ENCODE data around the gene WHRN.

The WHRN gene

DNA sequence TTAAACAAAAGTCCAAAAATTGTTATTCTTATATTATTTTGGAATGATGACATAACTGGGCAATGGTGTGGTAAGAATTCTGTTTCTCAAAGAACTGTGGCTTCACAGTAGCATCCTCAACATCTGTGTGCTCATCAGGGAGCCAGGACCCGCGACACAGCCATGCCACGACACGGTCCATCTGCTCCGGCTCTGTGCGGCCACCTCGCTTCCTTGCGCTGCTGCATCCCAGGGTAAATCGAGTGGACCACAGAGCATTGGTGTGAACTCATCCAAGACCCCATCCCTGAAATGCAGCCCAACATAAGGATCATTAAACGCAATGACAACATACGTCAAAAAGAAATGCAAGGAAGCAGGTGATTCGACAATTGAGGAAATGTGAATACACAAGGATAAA, 15.3 kb downstream of the WHRN start:
- DNase-seq, result no peak

DNA sequence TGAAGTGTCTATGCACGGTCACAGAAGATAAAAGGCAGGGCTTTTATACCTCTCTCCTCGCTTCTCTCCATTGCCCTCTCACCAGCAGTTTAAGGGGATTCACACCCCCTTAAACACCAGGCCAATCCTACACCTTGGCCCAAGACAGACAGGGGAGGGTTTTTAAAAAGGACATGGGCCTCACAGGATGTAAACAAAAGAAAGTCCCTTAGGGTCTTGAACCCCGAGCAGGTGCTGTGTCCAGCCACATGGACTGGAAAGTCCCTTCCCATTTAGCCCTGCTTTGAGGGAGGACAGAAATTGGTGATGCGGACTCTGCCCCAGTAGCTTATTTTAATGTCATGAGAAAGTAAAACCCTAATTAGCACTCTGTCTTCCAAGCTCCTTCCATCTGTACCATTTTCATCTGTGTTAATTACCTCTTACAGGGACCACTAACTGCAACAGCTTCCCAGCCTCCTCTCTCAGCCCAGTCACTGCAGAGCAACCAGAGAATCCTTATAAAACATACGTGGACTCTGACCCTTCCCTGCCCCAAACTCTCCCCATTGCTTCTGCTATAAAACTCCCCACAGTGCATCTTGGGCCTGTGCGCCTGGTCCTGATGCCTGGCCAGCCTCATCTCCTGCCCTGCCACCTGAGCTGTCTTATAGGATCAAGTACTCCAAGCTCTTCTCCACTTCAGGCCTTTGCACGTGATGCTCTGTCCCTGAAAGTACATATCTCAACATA, 16.7 kb downstream of the WHRN start:
- DNase-seq, result no peak

DNA sequence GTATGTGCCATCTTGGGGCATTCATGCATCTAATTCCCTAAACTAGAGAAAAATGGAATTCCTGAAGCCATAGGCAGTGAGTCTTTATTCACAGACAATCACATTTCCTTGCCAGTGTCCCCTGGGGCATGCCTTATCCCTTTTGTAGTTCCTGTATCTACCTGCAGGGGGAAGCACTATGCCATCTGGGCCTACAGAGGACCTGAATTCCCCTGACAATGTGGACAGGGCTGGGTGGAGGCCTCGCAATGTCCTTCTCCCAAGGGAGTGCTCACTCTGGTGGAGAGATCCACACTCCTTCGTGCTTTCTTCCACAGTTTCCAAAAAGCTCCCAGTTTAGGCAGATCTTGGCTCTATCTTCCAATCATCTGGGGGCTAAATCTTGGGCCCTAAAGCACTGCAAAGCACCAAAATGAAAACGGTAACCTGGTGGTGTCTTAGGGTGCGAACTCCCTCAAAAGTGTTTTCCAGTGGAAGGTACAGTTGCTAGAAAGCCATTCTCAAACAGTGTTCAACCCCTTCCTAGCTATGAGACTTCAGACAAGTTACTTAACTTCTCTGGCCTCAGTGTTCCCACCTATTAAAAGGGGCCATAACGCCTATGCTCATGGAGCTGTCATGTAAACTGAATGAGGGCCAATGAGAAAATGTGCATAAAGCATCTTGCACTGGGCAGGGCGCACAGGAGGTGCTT, 17.5 kb downstream of the WHRN start:
- DNase-seq, result no peak

DNA sequence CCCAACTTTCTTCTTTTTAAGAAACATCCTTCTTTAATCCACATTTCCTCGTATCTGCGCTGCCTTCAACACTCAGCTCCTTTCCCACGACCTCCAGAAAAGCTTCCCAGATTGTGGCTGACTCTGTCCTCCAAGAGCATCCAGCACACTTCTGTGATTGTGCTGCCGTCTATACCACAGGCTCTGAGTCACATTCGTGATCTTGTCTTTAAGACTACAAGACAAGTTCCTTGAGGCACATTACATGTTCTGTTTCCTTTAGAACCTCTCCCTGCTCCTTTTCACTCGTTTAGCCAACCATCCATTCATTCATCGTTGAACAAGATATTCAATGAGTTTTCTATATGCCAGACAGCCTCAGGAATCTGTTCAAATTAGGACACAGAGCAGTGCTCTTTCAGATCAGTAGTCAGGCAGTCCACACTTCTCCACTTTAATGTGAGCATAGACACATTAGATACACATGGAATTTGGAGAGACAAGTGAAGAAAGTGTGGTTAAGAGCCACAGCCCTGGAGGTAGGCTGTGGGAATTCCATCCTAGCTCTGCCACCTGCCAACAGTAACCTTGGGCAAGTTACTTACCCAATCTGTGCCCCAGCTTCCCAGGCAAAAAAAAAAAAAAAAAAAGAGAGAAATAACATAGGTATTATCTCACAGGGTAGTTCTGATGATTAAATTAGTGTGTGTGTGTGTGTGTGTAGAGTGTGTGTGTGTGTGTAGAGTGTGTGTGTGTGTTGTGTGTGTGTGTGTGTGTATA, 18.9 kb downstream of the WHRN start:
- DNase-seq, result no peak

DNA sequence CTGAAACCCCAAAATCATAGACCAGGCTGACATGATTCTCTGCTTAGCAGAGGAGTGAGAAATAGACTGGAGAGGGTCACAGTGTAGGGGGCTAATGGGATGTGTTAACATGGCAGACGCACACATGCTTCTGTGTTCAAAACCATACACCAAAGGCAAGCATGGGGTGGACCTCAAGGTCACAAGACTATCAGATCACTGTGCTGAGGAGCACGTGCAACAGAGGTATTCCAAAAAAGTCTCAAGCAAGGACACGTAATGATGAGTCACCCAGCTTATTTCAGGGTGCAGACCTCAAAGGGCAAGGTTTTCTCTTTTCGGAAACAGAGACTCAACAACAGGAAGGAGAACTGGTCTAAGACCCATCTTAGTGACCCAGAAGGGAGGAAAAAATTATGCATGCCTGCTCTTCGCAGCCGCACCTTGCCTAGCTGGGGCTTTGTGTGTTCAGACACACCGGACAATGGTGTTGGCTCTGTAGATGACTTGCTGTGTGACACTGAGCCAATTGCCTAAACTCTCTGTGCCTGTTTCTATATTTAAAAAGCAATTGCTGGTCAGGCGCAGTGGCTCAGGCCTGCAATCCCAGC, 20.3 kb downstream of the WHRN start:
- no peak for DNase-seq

DNA sequence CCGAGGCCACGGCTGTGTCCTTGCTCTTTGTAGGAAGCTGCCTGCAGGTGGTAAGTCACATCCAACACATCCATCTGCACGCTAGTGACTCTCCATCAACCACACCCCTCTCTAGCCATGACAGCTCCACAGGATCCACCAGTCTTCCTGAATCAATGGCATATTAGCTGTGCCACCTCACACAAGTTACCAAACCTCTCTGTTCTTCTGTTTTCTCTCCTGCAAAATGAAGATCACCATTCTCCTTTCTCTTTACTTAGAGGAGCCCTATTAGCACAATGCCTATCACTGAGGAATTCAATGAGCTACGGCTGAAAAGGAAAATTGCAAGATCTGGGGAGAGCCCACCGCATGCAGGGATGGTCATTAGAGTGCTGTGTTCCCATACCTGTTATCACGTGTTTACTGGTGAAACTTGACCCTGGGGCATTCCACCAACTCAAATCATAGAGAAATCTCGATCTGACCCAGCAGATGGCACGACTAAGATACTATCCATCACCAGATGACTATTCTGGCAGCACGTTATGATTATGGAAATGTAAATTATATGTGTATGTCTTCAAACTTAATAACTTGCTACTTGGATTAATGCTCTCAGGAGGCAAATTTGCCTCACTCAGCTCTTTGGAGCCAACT, 20.9 kb downstream of the WHRN start:
- no peak for DNase-seq

DNA sequence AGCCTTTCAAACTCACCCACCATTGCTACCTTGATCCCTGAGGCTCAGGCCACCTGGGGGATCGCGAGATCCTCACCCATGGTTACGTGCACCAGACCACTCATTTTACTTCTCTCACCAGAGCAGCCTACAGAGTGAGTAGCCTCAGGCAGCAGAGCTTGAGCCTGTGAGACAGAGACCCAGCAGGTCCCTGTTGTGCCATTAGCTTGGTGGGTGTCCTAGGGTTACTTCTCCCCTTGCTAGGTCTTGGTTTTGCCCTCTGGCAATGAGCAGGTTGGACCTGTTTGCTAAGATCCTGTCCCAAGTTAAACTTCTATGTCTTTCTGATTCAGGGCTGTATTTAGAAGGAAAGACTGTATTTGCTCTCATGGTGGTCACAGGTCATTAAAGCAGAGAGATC, 21.8 kb downstream of the WHRN start:
- no peak for DNase-seq

DNA sequence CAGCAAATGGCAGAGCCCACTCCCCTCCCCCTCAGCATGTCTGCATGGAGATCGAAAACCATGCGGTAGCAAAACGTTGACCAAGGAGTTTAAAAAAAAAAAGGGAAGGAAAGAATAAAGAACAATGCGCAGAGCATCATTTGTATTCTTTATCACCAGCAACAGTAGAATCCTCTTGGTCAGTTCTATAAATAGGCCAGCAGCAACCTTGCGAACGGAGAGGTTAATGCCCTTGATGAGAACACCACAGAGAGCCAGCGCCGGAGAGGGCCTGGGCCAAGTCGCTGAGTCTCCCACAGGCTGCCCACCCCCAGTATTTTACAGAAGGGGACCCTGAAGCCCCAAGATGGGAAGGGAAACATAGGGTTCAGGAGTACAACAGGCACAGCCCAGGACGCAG, 22.7 kb downstream of the WHRN start:
- DNase-seq, result no peak

DNA sequence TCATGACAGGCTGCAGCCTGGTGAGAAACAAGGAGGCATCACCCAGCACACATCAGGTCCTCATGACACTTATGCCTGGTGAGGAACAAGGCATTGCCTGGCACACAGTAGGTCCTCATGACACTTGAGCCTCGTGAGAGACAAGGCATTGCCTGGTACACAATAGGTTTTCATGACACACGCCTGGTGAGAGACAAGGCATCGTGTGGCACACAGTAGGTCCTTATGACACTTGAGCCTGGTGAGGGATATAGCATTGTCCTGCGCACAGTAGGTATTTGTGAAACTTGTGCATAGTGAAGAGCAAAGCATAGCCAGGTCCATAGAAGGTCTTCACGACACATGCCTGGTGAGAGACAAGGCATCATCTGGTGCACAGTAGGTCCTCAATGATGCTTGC, 23.5 kb downstream of the WHRN start:
- no peak for DNase-seq

DNA sequence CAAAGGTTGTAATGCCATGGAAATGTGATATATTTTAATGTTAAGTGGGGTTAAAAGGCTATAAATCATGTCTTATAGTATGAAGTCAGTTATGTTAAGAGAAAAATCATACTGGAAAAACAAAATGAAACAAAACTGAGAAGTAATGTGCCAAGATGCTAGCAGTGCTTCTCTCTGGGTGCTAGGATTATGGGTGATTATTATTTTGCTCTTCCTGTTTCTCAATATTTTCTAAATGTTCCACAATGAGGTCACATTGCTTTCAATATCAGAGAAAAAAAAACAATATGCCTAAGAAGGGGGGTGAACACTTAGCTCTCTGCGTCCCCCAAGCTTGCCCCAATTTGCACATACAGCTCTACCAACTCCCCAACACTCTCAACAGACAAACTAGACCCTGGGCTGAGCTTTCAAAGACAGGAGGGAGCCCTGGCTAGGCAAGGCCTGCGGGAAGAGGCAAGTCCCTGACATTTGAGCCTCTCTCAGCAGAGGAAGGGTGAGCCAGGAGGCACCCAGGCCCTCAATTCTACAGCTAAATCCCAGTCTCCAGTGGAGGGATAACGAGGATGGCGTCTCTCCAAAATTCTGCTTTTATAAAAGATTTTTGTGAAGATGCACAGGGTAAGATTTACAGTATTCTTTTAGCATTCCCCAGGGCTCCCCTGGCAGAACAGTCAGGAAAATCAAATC, 24.4 kb downstream of the WHRN start:
- no peak for DNase-seq

DNA sequence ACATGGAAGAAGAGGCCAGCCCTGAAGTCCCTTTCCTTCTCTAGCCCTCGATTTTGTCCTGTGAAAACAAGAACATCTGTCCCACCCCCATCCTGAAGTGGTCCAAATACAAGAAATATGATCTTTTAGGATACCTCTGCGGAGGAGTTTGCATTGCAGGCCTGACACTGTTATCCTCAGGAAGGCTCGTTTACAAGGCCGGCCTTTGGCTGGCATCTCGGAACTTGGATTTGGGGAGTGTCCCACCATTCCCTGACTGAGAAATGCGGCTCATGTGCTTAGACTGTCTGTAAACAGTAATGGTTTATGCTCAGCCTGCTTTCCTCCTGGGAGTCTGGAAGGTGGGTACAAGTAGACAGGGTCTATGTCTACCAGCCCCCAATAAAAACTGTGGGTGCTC, 26.4 kb downstream of the WHRN start:
- no peak for DNase-seq

DNA sequence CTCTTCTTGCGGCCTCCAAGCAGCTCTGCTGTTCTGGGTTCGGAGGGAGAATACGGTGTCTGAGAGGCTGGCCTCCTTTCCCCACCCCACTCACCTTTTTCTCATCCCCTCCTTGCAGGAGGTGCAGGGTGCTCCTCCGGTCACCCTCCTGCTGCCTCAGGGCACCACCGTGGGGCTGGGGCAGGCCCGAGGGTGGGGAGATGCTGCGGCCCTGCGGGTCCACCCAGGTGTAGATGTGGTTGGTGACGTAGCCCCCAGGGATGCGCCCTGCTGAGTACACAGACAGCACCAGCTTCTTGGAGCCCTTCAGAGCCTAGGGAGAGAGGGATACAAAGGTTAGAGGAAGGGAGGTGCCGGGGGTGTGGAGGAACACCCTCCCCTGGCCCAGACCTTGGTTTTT, 26.8 kb downstream of the WHRN start:
- DNase-seq, result no peak

DNA sequence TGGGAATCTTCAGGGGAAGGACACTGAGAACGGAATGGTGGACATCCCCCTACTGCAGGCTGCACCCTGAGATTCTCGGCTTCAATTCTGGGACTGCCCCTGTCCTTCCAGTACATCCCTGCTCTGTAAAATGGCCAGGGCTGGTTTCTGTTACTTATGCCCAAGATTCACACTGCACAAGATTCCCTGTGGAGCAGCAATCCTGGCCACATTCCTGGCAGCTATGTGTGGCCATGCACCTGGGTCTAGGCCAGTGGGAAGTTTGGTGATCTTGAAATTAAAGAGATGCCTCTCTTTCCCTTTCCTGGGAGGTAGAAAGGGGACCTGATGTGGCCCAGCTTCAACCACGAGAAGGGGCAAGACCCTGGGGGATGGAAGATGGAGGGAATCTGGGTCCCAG, 27.6 kb downstream of the WHRN start:
- DNase-seq, result no peak

DNA sequence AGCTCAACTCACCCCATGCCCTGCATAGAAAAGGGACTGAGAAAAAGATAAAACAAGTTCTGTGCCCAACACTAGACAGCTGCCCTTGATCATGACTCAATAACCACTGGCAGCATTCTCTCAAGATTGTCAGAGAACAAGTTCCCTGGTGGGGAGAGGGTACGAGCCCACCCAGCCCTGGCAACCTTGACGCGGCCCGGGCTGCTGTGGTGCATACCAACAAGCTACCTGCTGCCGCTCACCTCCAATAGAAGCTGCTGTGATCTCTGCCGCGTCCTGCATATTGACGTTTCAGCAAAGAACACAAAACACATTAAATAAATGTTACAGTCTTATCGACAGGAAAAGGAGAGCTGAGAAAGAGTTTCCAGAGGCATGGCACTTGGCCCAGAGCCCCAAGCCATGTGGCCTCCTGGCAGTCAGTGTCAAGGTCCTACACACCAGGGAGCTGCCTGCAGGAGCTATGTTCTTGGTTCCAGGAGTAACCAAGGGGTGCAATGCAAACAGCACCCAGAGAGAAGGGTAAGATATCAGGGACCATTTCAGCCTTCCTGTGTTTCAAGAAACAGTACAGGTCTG, 28.3 kb downstream of the WHRN start:
- DNase-seq, result no peak

DNA sequence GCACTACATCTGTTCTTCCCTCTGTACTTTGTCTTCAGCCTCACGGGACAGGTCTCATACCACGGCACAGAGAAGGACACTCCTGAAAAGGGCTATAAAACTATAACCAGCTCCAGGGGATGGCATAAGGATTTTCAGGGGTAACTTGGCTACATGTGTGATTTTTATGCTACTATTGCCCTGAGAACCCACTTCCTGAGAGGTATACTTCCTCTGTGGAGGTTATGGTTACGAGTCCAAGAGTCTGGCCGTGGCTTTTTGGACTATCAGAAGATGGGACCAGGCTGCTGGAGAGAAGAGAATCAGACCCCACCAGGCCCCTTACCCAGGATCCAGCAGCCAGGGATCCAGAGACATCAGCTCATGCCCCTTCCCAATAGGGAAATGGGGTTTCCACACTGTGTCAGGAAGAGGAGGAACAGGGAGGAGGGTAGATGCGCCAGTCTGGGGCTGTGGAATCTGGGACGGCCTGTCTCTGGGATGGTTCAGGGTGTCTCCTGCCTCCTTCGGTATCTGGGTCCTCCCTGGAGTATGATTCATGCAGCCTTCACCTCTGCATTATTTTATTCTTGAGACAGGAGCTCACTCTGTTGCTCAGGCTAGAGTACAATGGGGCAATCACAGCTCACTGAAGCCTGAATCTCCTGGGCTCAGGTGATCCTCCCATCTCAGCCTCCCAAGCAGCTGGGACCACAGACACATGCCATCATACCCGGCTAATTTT, 29.7 kb downstream of the WHRN start:
- DNase-seq, result no peak

DNA sequence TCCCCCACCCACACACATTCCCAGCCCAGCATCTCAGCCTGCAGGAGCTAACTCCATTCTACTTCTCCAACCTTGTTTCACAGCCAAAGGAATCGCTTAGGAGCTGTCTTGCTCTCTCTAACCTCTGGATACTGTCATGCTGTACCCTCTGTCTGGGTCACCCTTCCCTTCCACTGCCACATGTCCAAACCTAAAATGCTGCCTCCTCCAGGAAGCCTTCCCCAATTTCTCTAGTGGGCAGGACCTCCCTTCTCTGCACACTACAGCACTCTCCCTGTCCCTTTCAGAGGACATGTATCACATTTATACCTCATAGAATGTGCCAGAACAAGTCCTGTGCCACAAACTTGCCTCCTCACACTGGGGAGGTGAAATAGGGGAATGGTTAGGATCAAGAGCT, 30.8 kb downstream of the WHRN start:
- no peak for DNase-seq

DNA sequence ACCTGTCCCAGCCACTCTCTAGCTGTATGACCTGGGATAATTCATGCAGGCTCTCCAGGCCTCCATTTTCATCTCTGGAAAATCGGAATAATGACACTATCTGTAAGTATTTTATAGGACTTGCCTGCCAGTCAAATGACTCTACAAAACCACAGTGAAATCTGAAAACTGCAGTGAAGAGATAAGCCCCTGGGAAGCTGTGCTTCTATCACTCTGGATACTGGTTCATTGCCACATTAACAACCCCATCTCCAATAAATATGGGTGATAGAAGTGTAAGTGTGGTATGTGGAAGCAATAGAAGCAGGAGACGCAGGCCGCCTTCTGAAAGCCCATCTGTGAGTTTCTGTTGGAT, 31.8 kb downstream of the WHRN start:
- DNase-seq, result no peak

DNA sequence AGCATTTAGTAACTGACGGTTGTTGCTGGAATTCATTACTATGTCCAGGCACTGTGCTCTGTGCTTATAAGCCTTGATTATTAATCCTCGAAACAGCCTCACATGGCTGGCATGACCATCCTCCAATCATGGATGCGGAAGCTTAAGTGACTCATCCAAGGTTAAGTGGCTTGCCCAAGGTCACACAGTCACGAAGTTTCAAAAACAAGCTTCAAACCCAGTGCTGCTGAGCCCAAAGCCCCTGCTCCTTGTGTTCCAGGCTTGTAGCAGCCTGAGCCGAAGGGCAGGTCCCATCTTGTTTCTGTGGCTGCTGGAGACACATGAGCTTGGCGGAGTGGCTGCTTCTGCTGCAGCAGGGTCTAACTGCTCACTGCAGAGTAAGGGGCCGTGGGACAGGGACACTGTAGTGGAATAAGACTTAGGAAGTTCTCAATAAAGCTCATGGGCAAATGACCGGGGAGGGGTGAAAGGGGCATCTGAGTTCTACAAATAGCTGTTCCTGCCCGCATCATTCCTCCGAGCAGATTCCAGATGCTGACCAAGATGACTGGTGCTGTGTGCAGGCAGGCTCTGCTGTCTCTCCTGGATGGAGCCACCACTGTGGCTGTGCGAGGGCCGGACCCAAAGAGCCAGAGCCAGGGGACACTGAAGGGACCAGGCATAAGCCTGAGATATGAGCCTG, 32.4 kb downstream of the WHRN start:
- no peak for DNase-seq

DNA sequence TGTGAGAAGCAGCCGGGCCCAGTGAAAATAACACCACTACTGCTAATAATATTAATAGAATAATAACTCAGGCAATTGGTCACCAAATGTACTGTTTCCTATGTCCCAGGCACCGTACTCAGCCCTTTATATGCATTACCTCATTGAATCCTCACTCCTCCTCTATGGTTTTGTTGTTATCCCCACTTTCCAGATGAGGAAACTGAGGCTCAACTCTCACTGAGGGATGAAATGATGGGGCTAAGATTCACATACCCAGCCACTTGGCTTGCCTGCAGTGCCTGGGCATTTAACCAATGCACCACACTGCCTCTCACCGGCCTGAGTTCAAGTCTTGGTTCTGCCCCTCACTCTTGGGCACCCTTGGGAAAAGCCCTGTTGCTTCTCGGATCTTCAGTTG, 34.1 kb downstream of the WHRN start:
- no peak for DNase-seq

DNA sequence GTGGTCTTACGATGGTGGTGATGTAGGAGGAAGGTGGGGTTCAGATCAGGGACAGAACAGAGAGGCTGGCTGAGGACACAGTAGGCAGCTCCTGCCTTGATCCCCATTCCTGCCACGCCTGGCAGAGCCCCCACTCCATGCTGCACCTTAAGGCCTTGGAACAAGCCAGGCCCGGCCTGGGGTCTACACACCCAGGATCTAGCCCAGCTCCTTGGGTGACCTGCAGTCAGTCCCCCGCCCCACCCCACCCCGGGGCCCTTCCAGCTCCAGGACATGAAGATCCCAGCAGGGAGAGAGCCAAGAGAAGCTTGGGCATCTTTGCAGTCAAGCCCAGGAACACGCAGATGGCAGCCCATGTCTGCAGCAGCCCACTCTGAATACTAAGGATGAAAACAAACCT, 34.7 kb downstream of the WHRN start:
- DNase-seq, result no peak

DNA sequence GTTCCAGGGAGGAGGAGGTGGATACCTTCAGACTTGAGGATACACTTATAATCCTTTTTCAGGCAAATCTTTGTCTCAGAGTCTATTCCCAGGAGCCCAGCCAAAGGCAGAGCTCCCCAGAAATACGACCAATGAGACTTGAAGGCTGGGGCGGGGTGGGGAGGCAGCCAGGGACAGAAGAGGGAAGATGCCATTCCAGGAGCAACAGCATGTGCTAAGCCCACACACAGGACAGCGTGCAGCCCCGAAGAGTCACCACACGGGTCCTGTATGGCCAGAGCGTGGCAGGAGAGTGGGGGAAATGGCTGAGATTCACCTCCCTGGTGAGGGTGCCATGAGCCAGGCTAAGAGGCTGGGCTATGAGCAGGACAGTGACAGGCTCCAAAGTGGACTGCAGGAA, 35.2 kb downstream of the WHRN start:
- no peak for DNase-seq
